Chondrocyte (in vitro differentiated cells): Measurements from ENCODE around the gene EFCAB9. TPM values are rescaled to one million over a fixed set of nuclear protein-coding genes. Genes with fewer than 3 reads are reported as not detected.

ENCODE experiments used
- DNase-seq: peaks from one replicate; pipeline ENCODE4 v3.0.0; 2021; ENCODE audit warnings: mixed read lengths, low spot score
- H3K27ac Mint-ChIP-seq: one replicate; pipeline ENCODE4 v1.8.0; 2021; ENCODE audit warnings: mild to moderate bottlenecking, moderate library complexity, mixed read lengths; ENCODE audit not compliant: unreplicated experiment
- H3K27me3 Mint-ChIP-seq: 2 replicates; pipeline ENCODE4 v1.8.0; 2021; ENCODE audit warnings: low read depth, mixed read lengths
- H3K36me3 Mint-ChIP-seq: 2 replicates; pipeline ENCODE4 v1.8.0; 2021; ENCODE audit warnings: low read depth, mixed read lengths
- H3K4me1 Mint-ChIP-seq: 2 replicates; pipeline ENCODE4 v1.8.0; 2021; ENCODE audit warnings: low read depth, mild to moderate bottlenecking, mixed read lengths
- H3K4me3 Mint-ChIP-seq: one replicate; pipeline ENCODE4 v1.8.0; 2021; ENCODE audit warnings: mild to moderate bottlenecking, moderate library complexity, mixed read lengths; ENCODE audit not compliant: unreplicated experiment
- H3K9me3 Mint-ChIP-seq: 2 replicates; pipeline ENCODE4 v1.8.0; 2021; ENCODE audit warnings: low read depth, mixed read lengths
- CTCF ChIP-seq: fragments of 200-600 bp; sonication (generic); IDR thresholded peaks from 2 replicates; pipeline ENCODE4 v1.5.0; 2021; ENCODE audit warnings: antibody characterized with exemption, mild to moderate bottlenecking, moderate library complexity
- long read RNA-seq: library from polyadenylated mRNA; stranded (forward); transcript quantifications from one replicate; pipeline ENCODE4 v2.0.0, GENCODE V29; 2021
- total RNA-seq: library from RNA; stranded (reverse); gene quantifications from 3 replicates; pipeline ENCODE4 v1.2.1, GENCODE V29; 2021

Gene EFCAB9
- total RNA-seq = not detected in 3 replicates
- long read RNA-seq = 0 reads

GRCh38 chr5:172193872-172194271 is at the start of gene EFCAB9:
Gene EFCAB9, plus strand, starts transcription at chr5:172194172. Its CDS starts 1 bp downstream, at chr5:172194173.
- peaks cover 1% of the 10 kb centered on the region for H3K36me3 Mint-ChIP-seq
- H3K4me3 Mint-ChIP-seq = no peak within 1 kb of the TSS
- no peak for TF ChIP-seq CTCF
- no peak for DNase-seq
- no peak within 1 kb of the TSS for H3K27ac Mint-ChIP-seq
- H3K4me1 Mint-ChIP-seq = peaks cover 13% of the 10 kb centered on the region
- H3K27me3 Mint-ChIP-seq = no peaks in the 10 kb centered on the region
- no peaks in the 10 kb centered on the region for H3K9me3 Mint-ChIP-seq

GRCh38 chr5:172144291-172144815 is 49.6 kb upstream of the EFCAB9 start:
- no peak for DNase-seq
- no peak overlapping the region for H3K4me3 Mint-ChIP-seq
- H3K4me1 Mint-ChIP-seq = peaks cover 30% of the 10 kb centered on the region
- H3K9me3 Mint-ChIP-seq = no peaks in the 10 kb centered on the region
- H3K27me3 Mint-ChIP-seq = no peaks in the 10 kb centered on the region
- H3K27ac Mint-ChIP-seq = no peak overlapping the region
- TF ChIP-seq CTCF = no peak
- peaks cover 2% of the 10 kb centered on the region for H3K36me3 Mint-ChIP-seq

GRCh38 chr5:172144931-172145869 is 48.8 kb upstream of the EFCAB9 start:
- no peak overlapping the region for H3K27ac Mint-ChIP-seq
- no peak overlapping the region for H3K4me3 Mint-ChIP-seq
- H3K4me1 Mint-ChIP-seq = peaks cover 27% of the 10 kb centered on the region
- peaks cover 2% of the 10 kb centered on the region for H3K36me3 Mint-ChIP-seq
- no peaks in the 10 kb centered on the region for H3K27me3 Mint-ChIP-seq
- H3K9me3 Mint-ChIP-seq = no peaks in the 10 kb centered on the region
- TF ChIP-seq CTCF = no peak
- DNase-seq = no peak

GRCh38 chr5:172145870-172146747 is 47.9 kb upstream of the EFCAB9 start:
- no peaks in the 10 kb centered on the region for H3K27me3 Mint-ChIP-seq
- no peak overlapping the region for H3K27ac Mint-ChIP-seq
- peaks cover 30% of the 10 kb centered on the region for H3K4me1 Mint-ChIP-seq
- H3K9me3 Mint-ChIP-seq = no peaks in the 10 kb centered on the region
- DNase-seq = no peak
- no peak for TF ChIP-seq CTCF
- no peak overlapping the region for H3K4me3 Mint-ChIP-seq
- peaks cover 4% of the 10 kb centered on the region for H3K36me3 Mint-ChIP-seq

GRCh38 chr5:172146748-172147092 is 47.3 kb upstream of the EFCAB9 start:
- no peaks in the 10 kb centered on the region for H3K27me3 Mint-ChIP-seq
- no peak overlapping the region for H3K27ac Mint-ChIP-seq

More at GRCh38 chr5:172146748-172147092, 47.3 kb upstream of the EFCAB9 start:
- no peak overlapping the region for H3K4me3 Mint-ChIP-seq
- H3K9me3 Mint-ChIP-seq = no peaks in the 10 kb centered on the region
- H3K36me3 Mint-ChIP-seq = peaks cover 6% of the 10 kb centered on the region
- no peak for TF ChIP-seq CTCF
- peaks cover 30% of the 10 kb centered on the region for H3K4me1 Mint-ChIP-seq
- DNase-seq = no peak
